KOPT-K1 (cell line): ENCODE data around the gene PAK2.
"Not testable (repeated sequence)": the region's sequence is repeated elsewhere in the genome, so short reads cannot be mapped to it uniquely, and the experiment has no call there.

Experiments
- H3K27ac ChIP-seq: fragments of 200-600 bp; sonication (generic); 2 replicates; pipeline ENCODE4 v1.5.1; 2016; ENCODE audit warnings: antibody characterized with exemption, mild to moderate bottlenecking, low read depth, low read length; ENCODE audit not compliant: poor library complexity, severe bottlenecking
- H3K36me3 ChIP-seq: fragments of 200-600 bp; sonication (generic); 2 replicates; pipeline ENCODE4 v1.5.1; 2017; ENCODE audit warnings: antibody characterized with exemption, mild to moderate bottlenecking, low read length, moderate library complexity; ENCODE audit not compliant: insufficient read depth
- H3K9me3 ChIP-seq: fragments of 200-600 bp; sonication (generic); 2 replicates; pipeline ENCODE4 v1.5.1; 2017; ENCODE audit warnings: antibody characterized with exemption, low read length, mild to moderate bottlenecking; ENCODE audit not compliant: insufficient read depth, poor library complexity, severe bottlenecking

Gene PAK2

GRCh38 chr3:196790636-196791035, 51.0 kb downstream of the PAK2 start:
- H3K36me3 ChIP-seq: peaks cover 95% of the 10 kb centered on the region
- H3K9me3 ChIP-seq: peaks cover 46% of the 10 kb centered on the region
- no peak overlapping the region for H3K27ac ChIP-seq

- Histone ChIP-seq H3K27ac (no peak overlapping the region), H3K36me3 (peaks cover 84% of the 10 kb centered on the region), H3K9me3 (peaks cover 44% of the 10 kb centered on the region)
These were observed 53.1 kb downstream of the PAK2 start for GRCh38 chr3:196792771-196793170.

- H3K27ac ChIP-seq: no peak overlapping the region
- H3K36me3 ChIP-seq: peaks cover 80% of the 10 kb centered on the region
- peaks cover 44% of the 10 kb centered on the region for H3K9me3 ChIP-seq
These were observed 53.6 kb downstream of the PAK2 start for GRCh38 chr3:196793246-196793645.

GRCh38 chr3:196794467-196794866, 54.8 kb downstream of the PAK2 start:
- Histone ChIP-seq H3K27ac (no peak overlapping the region), H3K9me3 (peaks cover 33% of the 10 kb centered on the region), H3K36me3 (peaks cover 72% of the 10 kb centered on the region)

- no peak overlapping the region for H3K27ac ChIP-seq
- H3K9me3 ChIP-seq: peaks cover 16% of the 10 kb centered on the region
- H3K36me3 ChIP-seq: peaks cover 68% of the 10 kb centered on the region
These were observed 56.7 kb downstream of the PAK2 start for GRCh38 chr3:196796317-196796716.

GRCh38 chr3:196800742-196801434, 61.2 kb downstream of the PAK2 start:
- H3K9me3 ChIP-seq: no peaks in the 10 kb centered on the region
- H3K27ac ChIP-seq: no peak overlapping the region
- H3K36me3 ChIP-seq: peaks cover 69% of the 10 kb centered on the region

GRCh38 chr3:196803891-196804468, 64.3 kb downstream of the PAK2 start:
- H3K36me3 ChIP-seq: peaks cover 93% of the 10 kb centered on the region
- H3K27ac ChIP-seq: no peak overlapping the region
- H3K9me3 ChIP-seq: no peaks in the 10 kb centered on the region

- Histone ChIP-seq H3K27ac (no peak overlapping the region), H3K9me3 (no peaks in the 10 kb centered on the region), H3K36me3 (peaks cover 93% of the 10 kb centered on the region)
These were observed 65.1 kb downstream of the PAK2 start for GRCh38 chr3:196804773-196805172.

GRCh38 chr3:196810963-196811581, 71.4 kb downstream of the PAK2 start:
- Histone ChIP-seq H3K27ac (no peak overlapping the region), H3K36me3 (peaks cover 94% of the 10 kb centered on the region), H3K9me3 (no peaks in the 10 kb centered on the region)

- Histone ChIP-seq H3K9me3 (no peaks in the 10 kb centered on the region), H3K27ac (no peak overlapping the region), H3K36me3 (peaks cover 90% of the 10 kb centered on the region)
These were observed 73.2 kb downstream of the PAK2 start for GRCh38 chr3:196812853-196813252.

GRCh38 chr3:196813903-196814302, 74.2 kb downstream of the PAK2 start:
- Histone ChIP-seq H3K9me3 (no peaks in the 10 kb centered on the region), H3K27ac (no peak overlapping the region), H3K36me3 (peaks cover 90% of the 10 kb centered on the region)

- Histone ChIP-seq H3K9me3 (no peaks in the 10 kb centered on the region), H3K27ac (no peak overlapping the region), H3K36me3 (peaks cover 99% of the 10 kb centered on the region)
These were observed 82.2 kb downstream of the PAK2 start for GRCh38 chr3:196821806-196822355.

GRCh38 chr3:196829651-196830050, 90.0 kb downstream of the PAK2 start:
- not testable (repeated sequence) for H3K9me3 ChIP-seq, H3K27ac ChIP-seq
- peaks cover 85% of the 10 kb centered on the region for H3K36me3 ChIP-seq

- H3K36me3 ChIP-seq: peaks cover 31% of the 10 kb centered on the region
- H3K9me3 ChIP-seq: no peaks in the 10 kb centered on the region
- no peak overlapping the region for H3K27ac ChIP-seq
These were observed 95.4 kb downstream of the PAK2 start for GRCh38 chr3:196835086-196835485.

GRCh38 chr3:196836626-196837025, 97.0 kb downstream of the PAK2 start:
- H3K9me3 ChIP-seq: not testable (repeated sequence)

More at GRCh38 chr3:196836626-196837025, 97.0 kb downstream of the PAK2 start:
- peaks cover 15% of the 10 kb centered on the region for H3K36me3 ChIP-seq
- not testable (repeated sequence) for H3K27ac ChIP-seq
